LoVo (cell line): Measurements from ENCODE around the gene MED26.
A peak's percentile ranks its signal among the peaks of the same experiment; 100 is the strongest.

Experiments used
- DNase-seq: peaks from one replicate; pipeline ENCODE4 v3.0.0-alpha.2; 2016; ENCODE audit warnings: low spot score

The MED26 gene

DNA sequence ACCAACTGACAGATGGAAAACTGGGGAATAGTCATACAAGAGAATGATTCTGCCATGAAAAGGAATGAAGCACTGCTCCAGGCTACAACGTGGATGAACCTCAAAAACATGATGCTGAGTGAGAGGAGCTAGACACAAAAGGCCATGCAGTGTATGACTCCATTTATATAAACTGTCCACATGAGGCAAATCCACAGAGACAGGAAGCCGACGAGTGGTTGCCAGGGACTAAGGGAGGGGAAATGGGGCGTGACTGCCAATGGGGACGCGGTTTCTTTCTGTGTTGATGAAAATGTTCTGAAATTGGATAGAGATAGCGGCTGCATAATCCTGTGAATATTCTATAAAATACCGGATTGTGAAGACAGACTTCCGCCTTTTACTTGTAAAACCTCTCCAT, 21.7 kb upstream of the MED26 start:
- no peak for DNase-seq

DNA sequence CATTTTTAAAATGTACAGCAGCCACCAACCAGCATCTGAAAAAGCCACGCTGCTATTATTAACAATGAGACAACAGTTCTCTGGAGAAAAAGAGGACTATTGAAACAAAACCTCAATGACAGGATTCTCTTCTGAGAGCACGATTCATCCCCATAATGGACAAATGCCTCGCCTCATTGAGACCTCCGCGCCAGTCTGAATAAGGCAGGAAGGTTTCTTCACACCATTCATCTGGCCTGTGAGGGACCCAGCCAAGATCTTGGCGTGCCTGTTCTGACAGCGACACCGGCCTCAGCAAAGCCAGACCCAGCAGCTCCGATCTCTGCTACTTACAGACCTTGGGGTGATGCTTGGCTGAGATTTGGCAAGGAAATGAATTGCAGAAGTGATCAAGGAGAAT, 17.1 kb upstream of the MED26 start:
- DNase-seq, result no peak

DNA sequence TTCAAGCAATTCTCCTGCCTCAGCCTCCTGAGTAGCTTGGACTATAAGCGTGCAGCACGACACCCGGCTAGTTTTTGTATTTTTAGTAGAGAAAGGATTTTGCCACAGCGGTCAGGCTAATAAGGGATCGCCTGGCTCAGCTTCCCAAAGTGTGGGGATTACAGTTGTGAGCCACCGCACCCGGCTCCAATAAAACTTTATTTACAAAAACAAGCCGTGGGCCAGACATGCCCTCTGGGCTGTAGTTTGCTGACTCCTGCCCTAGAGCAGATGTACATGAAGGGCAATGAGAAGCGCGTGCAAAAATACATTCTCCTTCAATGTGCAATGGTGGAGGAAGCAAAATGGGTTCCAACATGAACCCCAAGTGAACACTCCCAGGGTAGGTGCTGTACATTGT, 13.7 kb upstream of the MED26 start:
- no peak for DNase-seq

DNA sequence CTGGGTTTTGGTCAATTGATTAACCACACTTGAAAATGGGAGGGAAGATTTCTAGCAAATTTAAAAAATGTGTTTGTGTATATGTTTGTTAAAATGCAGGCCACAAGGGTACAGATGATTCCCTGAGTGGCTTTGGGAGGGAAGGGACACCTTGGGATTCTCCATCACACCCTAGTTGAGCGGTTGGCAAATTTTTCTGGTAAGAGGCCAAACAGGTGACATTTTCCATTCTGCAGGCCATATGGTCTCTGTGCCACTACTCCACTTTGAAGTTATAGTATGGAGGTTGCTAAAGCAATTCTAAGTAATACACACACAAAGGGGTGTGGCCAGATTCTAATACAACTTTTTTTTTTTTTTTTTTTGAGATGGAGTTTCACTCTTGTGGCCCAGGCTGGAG, 12.9 kb upstream of the MED26 start:
- DNase-seq, result no peak

DNA sequence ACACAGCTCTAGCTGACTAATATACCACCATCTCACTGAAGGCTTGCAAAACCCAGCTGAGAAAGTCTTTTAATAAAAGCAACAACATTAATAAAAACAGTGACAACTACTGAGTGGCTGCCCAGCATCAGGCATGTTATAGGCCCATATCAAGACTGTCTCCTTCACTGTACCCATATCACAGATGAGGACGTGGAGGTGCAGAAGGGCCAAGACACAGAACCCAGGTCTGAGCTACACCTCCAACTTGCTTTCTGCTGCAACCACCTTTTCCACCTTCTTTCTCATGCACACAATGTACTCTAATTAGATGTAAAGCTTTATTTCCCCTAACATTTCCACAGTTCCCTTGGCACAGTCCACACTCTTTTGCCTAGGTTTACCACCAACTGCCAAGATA, 10.7 kb upstream of the MED26 start:
- no peak for DNase-seq

DNA sequence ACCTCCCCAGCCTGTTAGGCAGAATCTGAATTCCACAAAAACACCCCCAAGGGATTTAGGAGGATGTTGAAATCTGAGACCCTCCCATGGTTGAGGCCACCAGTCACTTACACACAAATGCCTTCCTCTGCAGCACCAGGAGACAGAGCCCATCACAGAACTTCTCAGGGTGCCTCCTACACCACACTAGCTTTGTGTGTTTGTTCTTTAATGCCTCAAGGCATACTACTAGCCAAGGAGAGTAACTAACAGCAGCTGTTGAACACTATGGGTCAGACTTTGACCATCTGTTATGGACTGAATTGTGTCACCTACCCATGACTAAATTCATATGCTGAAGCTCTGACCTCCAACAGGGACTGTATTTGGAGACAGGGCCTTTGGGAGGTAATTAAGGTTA, 9.5 kb upstream of the MED26 start:
- no peak for DNase-seq

DNA sequence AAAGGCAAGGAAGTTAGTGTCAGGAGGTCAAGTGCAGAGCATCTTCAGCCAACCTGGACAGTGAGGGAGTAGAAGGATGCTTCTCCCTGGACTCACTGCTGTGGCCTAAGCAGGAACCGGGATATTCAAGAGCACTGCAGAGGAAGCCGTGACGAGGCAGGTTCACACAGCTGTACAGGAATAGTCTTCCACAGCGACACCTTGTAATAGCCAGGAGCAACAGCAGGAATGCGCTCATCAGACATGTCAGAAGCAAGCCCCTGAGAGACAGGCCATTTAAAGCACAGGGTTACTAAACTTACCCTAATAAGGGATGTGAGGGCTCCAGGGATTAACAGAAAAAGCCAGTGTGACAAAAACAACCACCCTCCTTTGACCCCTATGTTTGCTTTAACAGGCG, 3.5 kb upstream of the MED26 start:
- no peak for DNase-seq

DNA sequence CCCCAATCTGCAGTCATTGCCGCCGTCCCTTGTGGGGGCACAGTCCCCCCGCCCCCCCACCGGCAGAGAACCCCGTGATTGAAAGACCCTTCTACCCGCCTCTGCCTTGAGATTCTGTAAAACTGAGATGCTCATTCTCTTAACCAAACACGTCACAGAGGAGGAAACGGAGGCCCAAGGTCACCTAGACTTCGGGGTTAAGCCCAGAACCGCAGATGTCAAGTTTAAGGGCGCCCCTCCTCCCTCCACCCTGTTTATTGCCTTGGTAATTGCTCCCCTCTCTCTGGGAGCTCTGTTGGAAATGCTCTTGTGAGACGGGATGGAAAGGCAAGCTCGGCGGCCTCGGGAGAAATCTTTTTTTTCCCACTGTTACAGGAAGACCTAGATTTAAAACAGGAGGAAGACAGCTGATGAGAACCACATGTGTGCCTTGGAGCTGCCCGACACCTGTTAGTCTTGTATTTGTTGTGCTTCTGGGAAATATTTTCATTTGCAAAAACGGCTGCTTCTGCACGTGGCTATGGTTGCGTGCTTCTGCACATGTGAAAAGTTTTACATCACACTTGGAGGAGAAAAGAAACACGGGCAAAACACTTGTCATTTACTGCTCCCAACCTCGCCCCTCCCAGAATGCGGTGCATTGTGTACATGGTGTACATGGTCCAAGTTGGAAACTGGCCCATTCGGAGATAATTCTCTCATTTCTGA, 1.1 kb upstream of the MED26 start:
- DNase-seq, result peak; percentile 22

DNA sequence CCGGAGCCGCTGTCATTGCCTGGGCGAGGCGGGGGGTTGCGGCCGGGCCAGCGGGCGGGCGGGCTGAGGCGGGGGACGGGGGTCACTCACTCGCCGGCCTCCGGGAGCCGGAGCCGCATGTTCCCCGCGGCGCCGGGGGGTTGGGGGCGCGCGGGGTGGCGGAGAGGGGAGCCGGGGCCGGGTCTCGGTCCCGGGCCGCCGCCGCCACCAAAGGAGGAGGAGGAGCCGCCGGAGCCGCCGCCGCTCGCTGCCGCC, 149 bp downstream of the MED26 start:
- no peak for DNase-seq

DNA sequence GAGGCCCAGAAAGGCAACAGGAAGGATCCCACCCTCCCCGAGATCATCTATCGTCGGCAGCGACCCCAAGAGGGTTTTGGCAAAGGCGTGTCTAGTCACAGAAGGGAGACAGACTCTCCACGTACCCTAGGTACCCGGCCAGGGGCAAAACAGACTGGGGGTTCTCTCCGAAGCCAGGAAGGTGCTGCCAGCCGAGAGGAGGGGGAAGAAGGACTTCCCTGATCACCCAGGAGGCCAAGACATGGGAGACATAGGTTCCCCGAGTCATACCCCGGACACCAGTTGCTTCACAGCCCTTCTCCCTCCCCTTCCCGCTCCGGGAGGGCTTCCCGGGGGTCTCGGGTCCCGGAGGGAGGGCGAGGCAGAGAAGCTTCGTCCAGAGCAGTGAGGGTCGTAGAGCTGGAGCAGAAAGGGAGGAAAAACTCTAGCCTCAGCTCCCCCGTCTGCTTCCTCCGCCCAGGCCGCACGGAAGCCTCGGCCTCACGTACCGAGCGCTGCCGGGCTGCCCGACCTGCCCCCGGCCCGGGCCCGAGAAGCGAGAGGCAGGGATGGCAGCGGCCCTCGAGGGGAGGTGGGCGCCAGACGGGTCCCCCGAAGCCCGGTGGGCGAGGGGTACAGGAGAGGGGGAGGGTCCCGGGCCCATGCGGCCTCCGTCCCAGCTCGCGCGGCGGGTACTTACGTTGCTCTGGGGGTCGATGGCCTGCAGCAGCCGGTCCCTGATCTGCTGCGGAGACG, 644 bp downstream of the MED26 start:
- no peak for DNase-seq

DNA sequence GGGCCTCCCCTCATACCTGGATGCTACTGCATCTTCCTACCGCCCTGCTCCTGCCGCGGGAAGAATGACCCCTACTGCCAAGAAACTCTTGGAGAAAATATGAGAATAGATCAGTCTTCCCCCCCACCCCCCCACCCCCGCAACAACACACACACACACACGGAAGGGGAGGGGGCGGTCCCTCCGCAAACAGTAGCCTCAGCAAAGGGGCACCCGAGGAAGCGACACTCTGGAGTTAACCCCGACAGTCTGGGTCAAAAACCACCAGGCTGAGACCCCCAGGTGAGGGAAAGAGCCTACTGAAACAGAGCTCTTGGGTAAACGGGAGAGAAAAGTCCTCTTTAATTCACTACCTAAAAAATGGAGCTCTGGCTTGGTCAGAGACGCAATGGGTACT, 1.2 kb downstream of the MED26 start:
- DNase-seq, result no peak

DNA sequence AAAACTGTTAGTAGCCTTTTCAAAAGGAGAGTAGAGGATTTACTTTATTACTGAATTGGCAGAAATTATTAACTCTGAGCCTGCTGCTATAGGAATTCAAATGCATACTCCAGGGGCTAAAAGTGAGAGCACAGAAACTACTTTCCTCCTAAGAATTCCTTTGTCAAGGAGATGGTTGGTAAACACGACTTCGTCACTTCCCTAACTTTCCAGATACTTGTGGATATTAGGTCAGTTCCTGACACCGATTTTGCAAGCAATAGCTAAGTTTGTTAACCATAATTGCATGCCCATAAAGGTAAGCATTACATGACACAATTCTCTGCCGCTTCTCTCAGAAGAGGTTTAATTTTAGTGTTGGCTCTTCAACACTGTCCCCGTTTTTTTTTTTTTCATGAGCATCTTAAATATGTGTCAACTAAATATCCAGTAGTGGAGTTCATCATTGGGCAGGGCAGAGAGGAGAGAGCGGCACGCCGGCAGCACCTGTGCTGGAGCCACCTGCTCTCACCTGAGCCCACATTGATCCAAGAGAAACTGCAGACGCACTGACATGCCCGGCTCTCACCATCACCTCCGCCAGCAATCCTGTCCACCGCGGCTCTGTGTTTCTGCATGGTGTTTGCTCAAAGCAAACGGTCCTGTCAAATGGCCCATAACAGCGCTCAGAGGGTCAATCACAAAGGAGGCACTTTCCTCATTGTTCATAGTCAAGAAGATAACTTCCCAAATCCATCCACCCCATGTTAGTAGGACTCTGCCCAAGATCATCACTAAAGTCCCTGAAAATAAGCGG, 2.6 kb downstream of the MED26 start:
- no peak for DNase-seq

DNA sequence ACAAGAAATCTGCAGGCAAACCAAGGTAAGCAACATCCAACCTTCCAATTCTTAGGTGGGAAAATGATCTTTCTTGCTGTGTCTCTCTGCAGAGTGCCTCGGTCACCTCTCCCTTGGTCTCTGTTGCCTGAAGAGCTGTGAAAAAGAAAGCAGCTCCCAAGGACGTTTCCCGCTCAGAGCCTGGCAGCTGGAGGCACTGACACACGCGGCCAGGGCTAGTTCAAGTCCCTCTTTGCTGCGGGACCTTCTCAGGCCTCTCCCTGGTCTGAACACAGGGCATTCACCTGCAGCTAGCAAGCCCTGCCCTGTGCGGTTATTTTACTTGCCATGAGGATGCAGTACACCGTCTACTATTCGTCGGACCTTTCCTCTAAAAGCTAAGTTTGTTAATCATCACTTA, 3.8 kb downstream of the MED26 start:
- DNase-seq, result no peak

DNA sequence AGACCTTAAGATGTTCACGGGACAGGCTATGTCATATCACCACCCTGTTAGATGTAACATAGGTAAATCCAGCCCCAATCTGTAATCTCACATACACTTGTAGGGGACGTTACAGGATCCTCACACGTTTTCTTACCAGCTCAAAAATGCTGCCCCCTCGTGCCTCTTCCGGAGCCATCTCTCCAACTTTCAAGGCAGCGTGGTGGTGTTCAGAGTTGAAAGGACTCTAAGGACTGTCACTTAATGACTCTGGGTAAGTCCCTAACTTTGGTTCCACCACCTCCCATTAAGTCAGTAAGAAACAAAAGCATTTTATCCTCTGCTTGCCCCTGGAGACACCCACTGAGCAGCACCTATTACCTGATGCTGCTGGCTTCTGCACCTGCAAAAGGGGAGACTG, 4.4 kb downstream of the MED26 start:
- no peak for DNase-seq

DNA sequence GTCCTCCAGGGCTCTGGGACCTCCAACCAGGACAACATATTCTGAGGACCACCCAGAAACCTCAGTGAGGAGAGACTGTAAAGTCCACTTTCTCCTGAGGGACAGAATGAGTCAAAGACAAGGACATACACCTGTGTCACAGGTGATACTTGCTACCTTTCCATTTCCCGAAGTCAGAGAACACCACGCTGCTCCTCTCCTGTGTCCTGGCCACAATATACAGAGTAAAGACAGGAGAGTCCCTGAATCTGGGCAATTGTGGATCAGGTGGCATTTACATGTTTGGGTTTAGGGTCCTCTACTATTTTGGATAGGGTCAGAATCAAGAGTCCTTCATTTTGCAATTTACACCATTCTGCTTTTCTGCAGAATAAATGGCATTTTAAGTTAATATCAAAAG, 4.9 kb downstream of the MED26 start:
- no peak for DNase-seq

DNA sequence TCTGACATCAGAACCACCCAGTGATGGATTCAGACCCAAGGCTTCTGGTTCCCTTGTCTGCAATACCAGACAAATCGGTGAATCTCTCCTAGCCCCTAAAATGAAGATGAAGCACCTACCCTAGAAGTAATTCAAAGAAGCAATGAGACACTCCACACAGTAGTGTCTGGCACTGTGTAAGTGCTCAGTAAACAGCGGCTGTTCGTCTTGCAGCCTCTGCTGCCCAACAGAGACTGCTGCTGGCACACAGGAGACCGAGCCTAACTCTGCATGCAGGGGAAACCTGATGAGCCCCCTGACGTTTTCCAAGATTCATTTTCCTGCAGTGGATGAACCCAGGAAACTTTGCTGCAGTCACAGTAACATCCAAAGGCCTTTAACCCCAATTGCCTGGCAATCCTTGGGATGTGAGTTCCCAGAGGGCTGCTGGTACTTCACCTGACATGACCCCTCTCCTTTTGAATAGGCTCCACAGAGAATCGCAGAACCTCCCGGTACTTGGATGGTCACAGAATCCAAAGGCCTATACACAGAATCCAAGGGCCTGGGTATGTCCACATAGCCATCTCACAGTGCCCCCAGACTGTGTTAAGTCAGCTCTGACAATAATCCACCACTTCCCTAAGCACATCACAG, 6.7 kb downstream of the MED26 start:
- no peak for DNase-seq

DNA sequence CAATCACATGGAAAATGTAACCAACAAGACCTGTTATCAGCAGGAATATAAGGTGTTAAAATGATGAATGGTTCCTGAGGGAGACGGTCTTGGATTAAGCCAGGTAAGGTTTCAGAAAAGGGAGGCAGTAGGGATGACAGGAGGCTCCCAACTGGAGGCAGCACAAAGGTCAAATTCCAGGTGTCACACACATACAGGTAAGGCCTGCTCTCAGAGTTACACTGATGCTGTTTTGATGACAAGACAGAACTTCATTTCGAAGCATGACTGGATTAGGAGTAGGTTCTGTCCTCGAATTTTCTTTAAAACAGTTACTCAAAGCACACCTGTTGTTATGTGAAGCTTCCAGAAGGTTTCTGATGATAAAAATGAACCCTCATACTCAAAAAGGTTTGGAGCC, 7.4 kb downstream of the MED26 start:
- no peak for DNase-seq

DNA sequence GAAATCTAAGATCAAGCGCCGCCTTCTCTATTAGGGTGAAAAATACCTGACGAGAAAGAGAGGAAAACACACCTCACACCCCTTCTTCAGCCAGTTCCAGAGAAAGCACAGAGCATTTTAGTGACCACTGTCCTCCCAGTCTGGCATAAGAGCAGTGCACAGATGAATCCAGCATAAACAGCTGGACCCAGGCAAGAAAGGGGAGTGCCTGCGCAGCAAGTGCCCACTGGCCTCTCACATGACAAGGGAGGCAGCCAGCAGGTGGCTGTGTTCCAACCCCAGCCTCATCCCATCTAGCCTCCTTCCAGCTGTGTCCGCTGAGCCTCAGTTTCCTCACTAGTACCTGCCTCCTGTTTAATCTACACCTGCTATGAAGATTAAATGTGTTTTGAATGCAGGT, 8.0 kb downstream of the MED26 start:
- DNase-seq, result no peak

DNA sequence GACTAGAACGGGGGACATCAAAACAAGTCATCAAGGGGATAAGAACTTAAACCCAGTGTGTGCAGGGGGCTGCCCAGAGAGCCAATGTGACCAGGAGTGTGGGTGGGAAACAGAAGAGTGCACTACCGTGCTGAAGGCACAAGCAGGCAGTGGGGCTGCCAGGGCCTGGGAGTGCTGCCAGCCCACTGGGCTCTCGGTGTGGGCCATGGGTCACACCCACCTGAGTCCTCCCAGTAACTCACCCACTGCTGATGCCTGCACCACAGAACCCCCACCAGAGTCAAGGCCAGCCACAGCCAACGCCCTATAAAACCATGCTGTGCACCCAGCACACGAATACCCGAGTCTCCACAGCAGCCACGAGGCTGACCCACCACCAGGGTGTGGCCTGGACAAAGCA, 8.5 kb downstream of the MED26 start:
- DNase-seq, result no peak

DNA sequence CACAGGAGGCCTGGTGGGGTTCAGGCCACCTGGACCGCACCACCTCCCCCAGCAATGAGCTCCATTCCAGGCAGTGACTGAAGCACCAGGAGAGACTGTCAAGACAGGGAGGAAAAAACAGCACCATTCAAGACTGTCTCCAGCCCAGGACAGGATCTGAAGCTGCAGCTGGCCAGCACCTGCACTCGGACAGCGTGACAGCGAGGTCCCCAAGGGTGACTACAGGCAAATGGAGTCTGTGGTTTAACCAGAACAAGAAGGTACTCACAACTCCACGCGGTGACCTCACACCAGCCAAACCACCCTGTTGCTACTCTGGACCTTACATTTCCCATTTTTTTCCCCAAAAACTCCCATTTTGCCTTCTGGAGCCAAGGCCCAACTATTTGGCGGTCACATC, 9.8 kb downstream of the MED26 start:
- no peak for DNase-seq

DNA sequence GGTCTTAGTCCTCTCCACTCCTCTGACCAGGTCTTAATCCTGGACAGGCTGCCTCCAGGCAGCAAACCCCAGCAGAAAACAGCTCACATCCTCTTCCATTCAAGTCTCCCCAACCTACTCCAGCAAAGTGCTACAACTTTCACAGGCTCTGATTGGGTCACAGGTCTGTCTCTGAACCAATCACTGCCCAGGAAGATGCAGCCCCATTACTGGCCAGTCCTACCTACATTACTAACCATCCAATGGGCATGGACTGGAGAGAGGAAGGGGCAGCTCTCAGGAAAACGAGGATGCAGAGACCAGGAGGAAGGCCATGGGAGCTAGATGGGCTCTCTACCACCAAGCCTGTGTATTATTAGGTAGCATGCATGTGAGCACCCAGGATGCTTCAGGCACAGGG, 12.2 kb downstream of the MED26 start:
- no peak for DNase-seq

DNA sequence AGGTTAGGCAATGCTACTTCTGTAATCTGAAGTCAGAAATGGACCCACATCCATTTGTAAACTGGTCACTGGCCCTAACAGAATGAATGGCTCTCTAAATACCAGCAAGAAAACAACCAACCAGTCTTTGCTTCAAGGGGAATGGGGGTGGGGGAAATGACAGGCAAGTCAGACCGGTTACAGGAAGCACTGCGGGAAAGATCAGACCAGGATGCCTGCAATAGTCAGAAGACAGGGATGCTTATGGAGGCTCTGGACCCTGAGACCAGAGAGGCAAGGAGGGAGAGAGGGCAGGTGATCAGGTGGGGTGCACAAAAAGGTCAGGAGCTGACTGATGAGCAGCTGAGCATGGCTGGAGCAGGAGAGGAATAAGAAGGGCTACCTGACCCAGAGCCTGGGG, 13.1 kb downstream of the MED26 start:
- no peak for DNase-seq

DNA sequence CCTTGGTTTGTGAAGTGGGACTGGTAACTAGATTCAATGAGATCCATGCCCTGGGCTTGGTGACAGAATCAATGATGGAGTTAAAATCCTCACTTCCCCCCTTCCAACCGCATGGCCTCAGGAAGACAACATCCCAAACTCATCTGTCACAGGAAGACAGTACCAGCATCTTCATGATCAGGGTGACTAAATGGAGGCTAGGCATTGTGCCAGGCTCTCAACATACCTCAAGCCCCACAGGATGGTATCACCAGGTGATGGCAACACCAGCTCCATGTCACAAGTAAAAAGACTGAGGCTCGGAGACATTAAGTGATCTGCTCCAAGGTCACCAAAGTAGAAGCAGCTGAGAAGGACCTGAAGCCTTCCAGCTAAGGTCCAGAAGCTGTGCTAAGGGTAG, 14.2 kb downstream of the MED26 start:
- no peak for DNase-seq
